Islet precursor cell (in vitro differentiated cells): ENCODE results near the gene SCRN1.

Source experiments
- DNase-seq: peaks from one replicate; pipeline ENCODE4 v3.0.0-alpha.2; 2018

The SCRN1 gene

GRCh38 chr7:29989257-29989995, at the start of gene SCRN1:
TSS of gene SCRN1 (minus strand) at chr7:29989801. CDS start at chr7:29969067, 20,734 bp downstream.
- peak; percentile 74 for DNase-seq

- no peak for DNase-seq
Measured at GRCh38 chr7:30038196-30038980, 48.8 kb upstream of the SCRN1 start.

- DNase-seq, result no peak
Measured at GRCh38 chr7:30036220-30036619, 46.6 kb upstream of the SCRN1 start.

GRCh38 chr7:30034501-30034900, 44.9 kb upstream of the SCRN1 start:
- no peak for DNase-seq

- no peak for DNase-seq
Measured at GRCh38 chr7:30032310-30033125, 42.9 kb upstream of the SCRN1 start.

GRCh38 chr7:30029696-30030095, 40.1 kb upstream of the SCRN1 start:
- no peak for DNase-seq

GRCh38 chr7:30028749-30029635, 39.4 kb upstream of the SCRN1 start:
- DNase-seq, result peak; percentile 88

GRCh38 chr7:30028216-30028748, 38.7 kb upstream of the SCRN1 start, which contains the start of gene PLEKHA8:
TSS of gene PLEKHA8 (plus strand) at chr7:30028412. CDS start at chr7:30028763, 351 bp downstream.
- DNase-seq, result peak; percentile 95

- DNase-seq, result no peak
Measured at GRCh38 chr7:30027740-30028215, 38.2 kb upstream of the SCRN1 start.

- DNase-seq, result no peak
Measured at GRCh38 chr7:30027065-30027456, 37.5 kb upstream of the SCRN1 start.

GRCh38 chr7:30026229-30027064, 36.8 kb upstream of the SCRN1 start, which contains the start of gene FKBP14:
TSS of gene FKBP14 (minus strand) at chr7:30026702. CDS start at chr7:30026508, 194 bp downstream.
- DNase-seq, result peak; percentile 99

GRCh38 chr7:30023524-30023923, 33.9 kb upstream of the SCRN1 start:
- no peak for DNase-seq

- no peak for DNase-seq
Measured at GRCh38 chr7:30022991-30023390, 33.4 kb upstream of the SCRN1 start.

GRCh38 chr7:30020535-30020934, 30.9 kb upstream of the SCRN1 start:
- DNase-seq, result no peak

GRCh38 chr7:30019960-30020359, 30.4 kb upstream of the SCRN1 start:
- DNase-seq, result no peak

- DNase-seq, result no peak
Measured at GRCh38 chr7:30019387-30019786, 29.8 kb upstream of the SCRN1 start.

- DNase-seq, result no peak
Measured at GRCh38 chr7:30018451-30018850, 28.9 kb upstream of the SCRN1 start.

- no peak for DNase-seq
Measured at GRCh38 chr7:30012757-30013156, 23.2 kb upstream of the SCRN1 start.

- no peak for DNase-seq
Measured at GRCh38 chr7:30010021-30010420, 20.4 kb upstream of the SCRN1 start.

GRCh38 chr7:30005464-30005863, 15.9 kb upstream of the SCRN1 start:
- no peak for DNase-seq

- no peak for DNase-seq
Measured at GRCh38 chr7:30003098-30003497, 13.5 kb upstream of the SCRN1 start.
